ENCODE data around the gene RPS6KB1. TPM values are rescaled to one million over a fixed set of nuclear protein-coding genes. Genes with fewer than 3 reads are reported as not detected.
A peak's percentile ranks its signal among the peaks of the same experiment; 100 is the strongest.
"Not testable (repeated sequence)": the region's sequence is repeated elsewhere in the genome, so short reads cannot be mapped to it uniquely, and the experiment has no call there.

Gene RPS6KB1
- polyA plus RNA-seq (ENCODE audit: insufficient read depth in 1 of 5, insufficient read length in 5 of 5, low replicate concordance in 1 of 5), result 10 to 100 TPM; 31.1 to 51.4 (median 45.3) TPM
- long read RNA-seq, donor 1, full-length matches to known transcripts, result 3 of 46 reads
- long read RNA-seq, donor 1, partial matches to known transcripts, result 21 of 46 reads
- long read RNA-seq, donor 1, other reads (novel, unspliced or antisense), result 22 of 46 reads
- long read RNA-seq, donor 2, full-length matches to known transcripts, result 3 of 3 reads
- long read RNA-seq, donor 2, partial matches to known transcripts, result 0 of 3 reads
- long read RNA-seq, donor 2, other reads (novel, unspliced or antisense), result 0 of 3 reads
- long read RNA-seq, donor 3, full-length matches to known transcripts, result 2 of 2 reads
- long read RNA-seq, donor 3, partial matches to known transcripts, result 0 of 2 reads
- long read RNA-seq, donor 3, other reads (novel, unspliced or antisense), result 0 of 2 reads
- long read RNA-seq, donor 4, full-length matches to known transcripts, result 3 of 3 reads
- long read RNA-seq, donor 4, partial matches to known transcripts, result 0 of 3 reads
- long read RNA-seq, donor 4, other reads (novel, unspliced or antisense), result 0 of 3 reads
- long read RNA-seq, donor 5, full-length matches to known transcripts, result 6 of 6 reads
- long read RNA-seq, donor 5, partial matches to known transcripts, result 0 of 6 reads
- long read RNA-seq, donor 5, other reads (novel, unspliced or antisense), result 0 of 6 reads
- long read RNA-seq, donor 6, full-length matches to known transcripts, result 6 of 6 reads
- long read RNA-seq, donor 6, partial matches to known transcripts, result 0 of 6 reads
- long read RNA-seq, donor 6, other reads (novel, unspliced or antisense), result 0 of 6 reads
- long read RNA-seq, donor 7, full-length matches to known transcripts, result 7 of 7 reads
- long read RNA-seq, donor 7, partial matches to known transcripts, result 0 of 7 reads
- long read RNA-seq, donor 7, other reads (novel, unspliced or antisense), result 0 of 7 reads
- long read RNA-seq, donor 8, full-length matches to known transcripts, result 1 of 1 reads
- long read RNA-seq, donor 8, partial matches to known transcripts, result 0 of 1 reads
- long read RNA-seq, donor 8, other reads (novel, unspliced or antisense), result 0 of 1 reads

DNA sequence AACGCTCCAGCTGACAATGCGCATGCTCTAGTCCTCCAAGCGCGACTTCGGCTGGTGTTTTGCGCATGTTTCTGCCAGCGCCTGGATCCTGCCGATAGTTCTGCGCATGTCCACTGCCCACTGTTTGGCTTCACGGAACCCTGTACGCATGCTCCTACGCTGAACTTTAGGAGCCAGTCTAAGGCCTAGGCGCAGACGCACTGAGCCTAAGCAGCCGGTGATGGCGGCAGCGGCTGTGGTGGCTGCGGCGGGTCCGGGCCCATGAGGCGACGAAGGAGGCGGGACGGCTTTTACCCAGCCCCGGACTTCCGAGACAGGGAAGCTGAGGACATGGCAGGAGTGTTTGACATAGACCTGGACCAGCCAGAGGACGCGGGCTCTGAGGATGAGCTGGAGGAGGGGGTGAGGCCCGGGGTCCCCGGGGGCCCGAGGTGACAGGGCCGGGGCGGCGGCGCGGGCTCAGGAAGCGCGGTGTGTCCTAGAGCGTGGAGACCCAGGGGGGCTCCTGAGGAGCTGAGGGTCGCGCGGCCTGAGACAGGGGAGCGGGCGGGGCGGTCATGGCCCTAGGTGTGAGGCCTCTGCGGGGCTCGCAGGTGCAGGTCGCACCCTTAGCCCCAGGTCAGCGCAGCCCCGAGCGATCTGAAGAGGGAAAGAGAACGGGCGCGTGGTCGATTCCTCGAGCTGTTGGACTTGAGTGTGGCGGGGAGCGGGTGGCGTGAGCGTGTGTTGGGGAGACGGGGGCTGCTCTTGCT lies at the start of gene RPS6KB1, which contains the start of gene TUBD1:
RPS6KB1 (plus strand) TSS at position 198 of the 752 bp plus-strand sequence; CDS start at position 262, 64 bp downstream.
TUBD1 (minus strand) TSS at position 20 of the 752 bp plus-strand sequence. CDS start 1,941 bp downstream, outside the sequence.
- DNase-seq, result peak; percentile 99

DNA sequence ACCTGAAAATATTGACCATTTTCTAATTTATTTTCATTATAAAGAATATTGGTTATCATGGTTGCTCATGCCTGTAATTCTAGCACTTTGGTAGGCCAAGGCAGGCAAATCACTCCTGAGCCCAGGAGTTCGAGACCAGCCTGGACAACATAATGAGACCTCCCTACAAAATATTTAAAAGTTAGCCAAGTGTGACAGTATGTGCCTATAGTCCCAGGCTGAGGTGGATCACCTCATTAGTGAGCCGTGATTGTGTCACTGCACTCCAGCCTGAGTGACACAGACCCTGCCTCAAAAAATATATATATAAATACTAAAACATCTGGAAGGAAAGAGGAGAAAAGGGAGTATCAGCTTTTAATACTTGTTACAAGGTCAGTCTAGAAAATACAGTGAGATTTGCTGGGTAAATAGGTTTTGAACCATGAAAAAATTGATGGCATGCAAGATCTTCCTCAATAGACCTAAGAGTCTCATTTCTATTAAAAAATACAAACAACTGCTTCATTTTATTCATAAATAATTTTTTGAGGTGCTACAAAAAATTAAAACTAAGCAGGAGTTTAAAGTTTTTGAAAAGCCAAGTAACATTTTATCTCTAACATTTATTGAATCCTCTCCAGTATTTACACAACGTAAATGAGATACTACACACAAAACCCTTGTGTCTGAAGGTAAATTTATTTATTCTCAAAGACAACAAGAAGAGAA lies 47.9 kb upstream of the RPS6KB1 start:
- no peak for DNase-seq

DNA sequence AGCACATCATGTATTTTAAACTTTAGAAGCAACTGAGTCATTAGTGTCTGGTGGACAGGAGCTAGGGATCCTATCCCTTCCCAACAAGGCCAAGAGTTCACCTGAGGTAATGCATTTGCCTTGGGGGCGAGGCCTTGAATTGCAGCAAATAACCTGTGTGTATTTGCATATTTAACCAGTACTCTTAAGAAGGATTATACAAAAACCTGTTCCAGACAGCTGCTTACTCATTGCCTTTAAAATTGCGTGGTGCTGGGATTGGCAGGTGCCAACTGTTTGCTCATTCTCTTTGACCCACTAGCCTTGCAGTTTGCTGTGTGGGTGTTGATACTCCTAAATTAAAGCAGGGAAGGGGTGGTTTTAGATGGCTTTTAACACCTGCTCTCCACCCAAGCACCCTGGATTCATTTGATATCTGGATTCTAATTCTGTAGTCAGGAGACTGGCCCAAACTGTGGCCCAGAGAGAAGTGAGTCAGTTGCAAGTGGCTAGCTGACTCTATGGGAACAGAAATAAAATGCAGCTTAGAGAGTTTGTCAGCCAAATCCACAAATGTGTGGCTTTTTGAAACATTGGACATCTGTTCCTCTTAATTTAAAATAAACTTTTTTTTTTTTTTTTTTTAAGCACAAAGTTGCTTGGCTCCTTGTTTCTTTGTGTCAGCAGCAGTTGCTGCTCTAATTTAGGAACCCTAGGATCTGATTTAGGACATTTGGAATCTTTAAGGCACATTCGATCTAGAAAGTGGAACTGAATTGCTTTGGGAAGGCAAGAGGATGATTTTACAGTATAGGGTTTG lies 47.1 kb upstream of the RPS6KB1 start:
- DNase-seq, result no peak

DNA sequence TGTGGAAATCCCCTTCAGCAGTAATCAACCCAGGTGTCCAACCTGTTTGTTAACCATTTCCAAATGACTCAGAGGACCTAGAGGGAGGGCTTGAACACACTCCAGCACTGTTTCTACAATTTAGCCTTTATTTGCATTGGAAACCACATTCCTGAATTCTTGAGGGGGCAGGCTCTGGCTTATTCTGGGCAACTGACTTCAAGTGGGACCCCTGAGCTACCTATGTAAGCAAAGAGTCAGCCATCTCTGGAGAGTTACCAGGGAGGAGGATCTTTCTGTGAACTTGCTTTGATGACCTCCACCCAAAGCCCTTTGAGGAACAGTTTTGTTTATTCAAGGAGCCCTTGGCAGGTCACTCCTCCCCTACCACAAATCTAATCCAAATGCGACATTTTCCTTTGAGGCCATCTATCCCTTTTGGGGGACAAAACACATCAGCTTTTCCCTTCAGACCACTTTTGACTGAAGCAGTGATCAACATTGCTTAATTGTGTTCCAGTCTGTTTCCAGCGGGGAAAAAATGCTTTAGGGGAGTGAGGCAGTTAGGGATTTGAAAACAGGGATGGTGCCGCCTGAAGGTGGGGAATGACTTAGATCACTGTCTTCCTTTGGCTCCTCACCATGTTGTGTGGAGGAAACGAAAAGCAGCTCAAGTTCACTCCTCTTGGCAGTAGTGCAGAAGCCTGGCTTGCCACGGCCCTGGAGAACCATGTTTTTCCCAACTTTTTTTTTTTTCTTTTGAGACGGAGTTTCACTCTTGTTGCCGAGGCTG lies 46.3 kb upstream of the RPS6KB1 start:
- DNase-seq, result peak; percentile 62 to 73

DNA sequence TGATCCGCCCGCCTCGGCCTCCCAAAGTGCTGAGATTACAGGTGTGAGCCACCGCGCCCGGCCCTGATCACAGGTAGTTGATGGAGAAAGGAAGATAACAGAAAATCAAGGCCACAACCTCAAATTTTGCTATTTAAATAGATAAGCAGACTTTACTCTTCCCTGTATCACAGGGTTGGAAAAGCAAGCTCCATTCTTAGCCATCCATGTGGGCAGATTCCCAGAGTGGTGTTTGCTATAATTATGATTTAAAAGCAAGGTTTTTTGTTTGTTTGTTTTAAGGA lies 44.6 kb upstream of the RPS6KB1 start:
- no peak for DNase-seq

DNA sequence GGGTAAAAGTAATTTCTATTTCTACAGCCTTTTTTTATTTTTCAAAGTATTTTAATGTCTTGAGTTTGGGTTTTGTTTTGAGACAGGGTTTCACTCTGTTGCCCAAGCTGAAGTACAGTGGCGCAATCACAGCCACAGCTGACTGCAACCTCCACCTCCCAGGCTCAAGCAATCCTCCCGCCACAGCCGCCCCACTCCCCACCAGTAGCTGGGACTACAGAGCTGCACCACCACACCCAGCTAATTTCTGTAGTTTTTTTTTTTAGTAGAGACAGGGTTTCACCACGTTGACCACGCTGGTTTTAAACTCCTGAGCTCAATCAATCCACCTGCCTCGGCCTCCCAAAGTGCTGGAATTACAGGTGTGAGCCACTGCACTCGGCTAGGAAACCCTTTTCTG lies 44.1 kb upstream of the RPS6KB1 start:
- no peak for DNase-seq

DNA sequence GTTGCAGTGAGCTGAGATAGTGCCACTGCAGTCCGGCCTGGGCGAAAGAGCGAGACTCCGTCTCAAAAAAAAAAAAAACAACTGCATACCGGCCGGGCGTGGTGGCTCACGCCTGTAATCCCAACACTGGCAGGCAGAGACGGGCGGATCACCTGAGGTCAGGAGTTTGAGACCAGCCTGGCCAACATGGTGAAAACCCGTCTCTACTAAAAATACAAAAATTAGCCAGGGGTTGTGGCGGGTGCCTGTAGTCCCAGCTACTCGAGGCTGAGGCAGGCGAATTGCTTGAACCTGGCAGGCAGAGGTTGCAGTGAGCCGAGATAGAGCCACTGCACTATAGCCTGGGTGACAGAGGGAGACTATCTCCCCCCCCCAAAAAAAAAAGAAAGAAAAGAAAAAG lies 42.6 kb upstream of the RPS6KB1 start:
- DNase-seq, result not testable (repeated sequence)

DNA sequence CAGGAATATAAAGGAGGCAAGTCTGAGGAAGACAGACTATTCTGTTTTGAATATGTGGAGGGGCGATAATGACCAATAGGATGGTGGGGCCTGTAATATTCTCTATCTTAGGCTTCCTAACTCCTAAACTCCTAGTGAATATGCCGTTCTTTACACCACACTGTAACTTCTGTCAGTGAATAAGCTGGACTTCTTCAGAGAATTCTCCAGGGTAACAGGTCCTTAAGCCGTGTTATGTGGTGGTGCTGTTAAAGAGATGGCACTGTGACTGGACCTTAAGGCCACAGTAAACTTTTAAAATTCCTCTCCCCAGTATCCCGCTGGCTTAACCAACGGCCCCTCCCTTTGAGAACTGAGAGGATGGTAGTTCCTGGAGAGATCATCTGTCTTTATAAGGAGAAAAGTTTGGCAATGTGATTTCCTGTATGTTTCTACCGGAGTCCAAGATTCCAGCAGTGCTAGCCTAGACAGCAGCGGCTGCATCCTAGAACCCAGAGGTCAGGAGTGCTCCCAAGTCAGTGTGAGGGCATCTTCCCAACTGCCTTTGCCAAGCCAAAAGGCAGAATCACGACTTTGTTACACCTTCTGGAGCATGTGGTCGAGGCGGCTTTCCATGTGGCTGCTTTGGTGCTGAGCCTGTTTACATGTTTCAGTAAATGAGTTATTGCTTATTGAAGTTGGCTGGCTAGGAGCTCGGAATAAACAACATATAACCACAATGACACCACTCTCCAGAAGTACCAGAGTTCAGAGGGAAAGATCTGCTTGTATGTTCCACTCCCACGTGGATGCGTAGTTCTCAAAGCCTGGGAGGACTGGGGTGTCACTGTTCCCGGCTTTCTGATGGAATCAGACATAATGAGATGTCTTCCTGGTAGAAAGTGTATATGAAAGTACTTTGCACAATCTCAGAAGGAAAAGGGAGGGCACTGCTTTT lies 41.2 kb upstream of the RPS6KB1 start:
- no peak for DNase-seq

DNA sequence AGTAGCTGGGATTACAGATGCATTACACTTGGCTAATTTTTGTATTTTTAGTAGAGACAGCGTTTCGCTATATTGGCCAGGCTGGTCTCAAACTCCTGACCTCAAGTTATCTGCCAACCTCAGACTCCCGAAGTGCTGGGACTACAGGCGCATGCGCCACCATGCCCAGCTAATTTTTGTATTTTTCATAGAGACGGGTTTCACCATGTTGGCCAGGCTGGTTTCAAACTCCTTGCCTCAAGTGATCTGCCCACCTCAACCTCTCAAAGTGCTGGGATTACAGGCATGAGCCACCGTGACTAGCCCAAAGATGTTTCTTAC lies 40.1 kb upstream of the RPS6KB1 start:
- DNase-seq, result not testable (repeated sequence)

DNA sequence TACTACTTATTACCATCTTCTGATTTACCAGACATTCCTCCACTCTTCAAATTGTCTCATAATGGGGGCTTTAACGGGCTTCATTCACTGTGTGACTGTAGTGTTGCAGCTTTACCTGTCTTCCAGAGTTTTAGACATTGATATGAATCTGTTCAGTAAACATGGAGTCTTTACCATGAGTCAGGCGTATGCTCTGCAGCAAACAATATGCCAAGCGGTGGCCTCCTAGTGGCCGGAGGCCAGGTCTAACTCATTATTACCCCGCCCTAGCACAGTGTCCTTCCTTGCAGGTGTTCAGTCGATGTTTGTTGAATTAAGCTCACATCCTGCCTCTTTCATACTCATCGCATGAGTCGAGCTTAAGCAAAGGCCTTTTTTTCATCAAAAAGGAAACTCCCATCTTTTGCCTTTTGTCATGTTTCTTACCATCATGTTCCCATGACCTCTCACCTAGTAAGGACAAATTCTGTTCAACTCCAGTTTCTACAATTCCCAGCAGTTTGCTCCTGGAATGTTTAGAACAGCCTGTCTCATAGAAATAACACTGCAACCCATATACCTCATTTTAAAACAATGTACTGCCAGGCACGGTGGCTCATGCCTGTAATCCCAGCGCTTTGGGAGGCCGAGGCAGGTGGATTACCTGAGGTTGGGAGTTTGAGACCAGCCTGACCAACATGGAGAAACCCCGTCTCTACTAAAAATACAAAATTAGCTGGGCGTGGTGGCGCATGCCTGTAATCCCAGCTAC lies 39.6 kb upstream of the RPS6KB1 start:
- DNase-seq, result no peak

DNA sequence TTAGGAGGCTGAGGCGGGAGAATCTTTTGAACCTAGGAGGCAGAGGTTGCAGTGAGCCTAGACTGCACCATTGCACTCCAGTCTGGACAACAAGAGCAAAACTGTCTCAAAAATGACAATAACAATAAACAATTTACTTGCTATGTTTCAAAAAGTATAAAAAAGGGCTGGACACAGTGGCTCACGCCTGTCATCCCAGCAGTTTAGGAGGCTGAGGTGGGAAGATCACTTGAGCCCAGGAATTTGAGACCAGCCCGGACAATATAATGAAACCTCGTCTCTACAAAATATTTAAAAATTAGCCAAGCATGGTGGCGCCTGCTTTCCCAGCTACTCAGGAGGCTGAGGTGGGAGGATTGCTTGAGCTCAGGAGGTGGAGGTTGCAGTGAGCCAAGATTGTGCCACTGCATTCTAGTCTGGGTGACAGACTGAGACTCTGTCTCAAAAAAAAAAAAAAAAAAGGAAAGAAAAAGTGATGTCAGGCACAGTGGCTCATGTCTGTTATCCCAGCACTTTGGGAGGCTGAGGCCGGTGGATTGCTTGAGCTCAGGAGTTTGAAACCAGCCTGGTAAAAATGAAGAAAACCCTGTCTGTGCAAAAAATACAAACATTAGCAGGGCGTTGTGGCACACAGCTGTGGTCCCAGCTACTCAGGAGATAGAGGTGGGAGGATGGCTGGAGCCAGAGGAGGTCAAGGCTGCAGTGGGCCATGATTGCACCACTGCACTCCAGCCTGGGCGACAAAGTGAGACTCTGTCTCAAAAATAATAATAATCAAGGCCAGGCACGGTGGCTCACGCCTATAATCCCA lies 38.8 kb upstream of the RPS6KB1 start:
- DNase-seq, result not testable (repeated sequence)

DNA sequence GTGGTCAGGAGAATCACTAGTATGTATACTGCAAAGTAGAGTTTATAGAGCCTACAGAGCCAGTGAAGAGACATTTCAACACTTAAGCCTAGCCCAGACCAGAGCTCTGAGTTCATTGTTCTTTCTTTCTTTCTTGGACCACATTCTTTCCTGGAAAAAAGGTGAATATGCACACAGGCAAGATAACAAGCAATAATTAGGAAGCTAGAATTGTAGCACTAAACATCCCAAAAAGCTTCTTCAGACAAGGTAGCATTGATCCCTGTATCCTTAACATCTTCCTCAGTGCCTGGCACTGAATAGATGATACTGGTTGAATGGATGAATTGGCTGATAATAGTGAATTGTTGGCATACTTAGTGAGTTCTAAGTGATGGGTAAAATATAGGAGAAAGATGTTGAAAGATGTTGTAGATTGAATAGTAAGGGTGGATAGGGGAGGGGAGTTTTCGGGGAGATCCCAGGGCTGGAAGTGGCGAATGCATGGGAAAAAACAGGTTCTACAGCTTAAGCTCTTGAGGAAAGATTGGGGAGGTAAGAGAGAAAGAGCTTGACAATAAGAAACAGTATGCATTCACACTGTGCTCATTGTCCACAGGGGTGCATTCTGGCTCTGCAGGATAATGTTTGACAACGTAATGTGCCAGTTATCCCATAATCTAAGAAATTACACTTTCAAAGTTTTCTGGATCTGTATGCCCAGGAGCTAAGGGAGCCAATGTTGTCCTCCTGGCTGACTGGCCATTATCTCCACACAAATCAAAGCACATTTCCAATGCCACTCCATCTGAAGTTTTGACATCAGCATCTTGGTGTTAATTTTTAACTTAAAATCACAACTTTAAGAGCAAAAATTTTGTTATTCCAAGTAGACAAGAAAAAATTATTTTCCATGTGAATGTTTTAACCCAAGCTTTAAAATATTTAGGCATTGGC lies 35.8 kb upstream of the RPS6KB1 start:
- peak in 1 of 2 donors; percentile 28 for DNase-seq

DNA sequence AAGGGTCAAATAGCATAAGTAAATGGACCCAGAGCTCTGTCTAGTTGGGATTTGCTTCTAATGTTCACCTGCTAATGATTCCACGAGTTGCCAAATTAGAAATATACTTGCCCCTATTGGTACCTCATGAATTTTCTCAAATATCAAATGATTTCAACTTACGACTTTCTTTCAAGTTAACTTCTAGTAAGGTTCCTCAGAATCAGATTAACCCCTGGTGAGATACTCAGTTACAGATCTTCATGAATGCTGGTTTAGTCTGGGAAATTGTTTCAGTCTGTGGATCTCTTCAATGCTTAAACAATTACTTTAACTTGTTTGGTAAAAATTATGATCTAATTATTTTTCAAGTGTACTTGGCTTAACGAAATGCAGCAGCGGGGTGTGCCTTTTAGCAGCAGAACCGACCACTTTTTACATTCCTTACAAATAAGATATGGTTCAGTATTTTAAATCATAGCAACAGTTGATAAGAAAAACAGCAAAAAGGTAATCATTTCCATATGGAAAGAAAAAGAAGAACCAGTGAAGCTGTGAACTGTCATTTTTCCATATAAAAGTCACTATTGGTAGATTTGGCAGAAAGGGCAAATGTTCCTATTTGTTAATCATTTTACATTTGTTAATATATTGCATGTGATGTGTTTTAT lies 34.6 kb upstream of the RPS6KB1 start:
- no peak for DNase-seq

DNA sequence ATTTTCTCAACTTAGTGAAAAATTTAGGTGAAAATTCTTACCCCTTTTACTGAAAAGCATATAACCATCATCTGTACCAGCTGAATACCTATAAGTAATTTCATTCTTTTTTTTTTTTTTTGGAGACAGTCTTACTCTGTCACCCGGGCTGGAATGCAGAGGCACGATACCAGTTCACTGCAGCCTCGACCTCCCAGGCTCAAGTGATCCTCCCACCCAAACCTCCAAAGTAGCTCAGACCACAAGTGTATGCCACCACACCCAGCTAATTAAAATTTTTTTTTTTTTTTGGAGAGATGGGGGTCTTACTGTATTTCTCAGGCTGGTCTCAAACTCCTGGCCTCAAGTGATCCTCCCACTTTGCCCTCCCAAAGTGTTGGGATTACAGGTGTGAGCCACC lies 34.0 kb upstream of the RPS6KB1 start:
- DNase-seq, result no peak

Data from right lung (tissue), 10 donors.